Neuronal stem cell (in vitro differentiated cells): Measurements from ENCODE around the gene MARS2.
"Not testable (repeated sequence)": the region's sequence is repeated elsewhere in the genome, so short reads cannot be mapped to it uniquely, and the experiment has no call there.

Experiments used
- DNase-seq: peaks from one replicate; pipeline ENCODE4 v3.0.0-alpha.2; 2013; ENCODE audit warnings: low spot score
- H2AFZ ChIP-seq: one replicate; pipeline ENCODE4 v1.6.1; 2013; ENCODE audit warnings: mild to moderate bottlenecking, low read length, inconsistent platforms
- H2AK5ac ChIP-seq: 2 replicates; pipeline ENCODE4 v1.6.1; 2013; ENCODE audit warnings: low read depth, mild to moderate bottlenecking, inconsistent platforms, low read length, moderate library complexity, mixed read lengths
- H2BK120ac ChIP-seq: 2 replicates; pipeline ENCODE4 v1.6.1; 2013; ENCODE audit warnings: low read depth, mild to moderate bottlenecking, inconsistent platforms, low read length, moderate library complexity, mixed read lengths
- H2BK12ac ChIP-seq: one replicate; pipeline ENCODE4 v1.6.1; 2013; ENCODE audit warnings: low read length, inconsistent platforms
- H2BK15ac ChIP-seq: 2 replicates; pipeline ENCODE4 v1.6.1; 2013; ENCODE audit warnings: mild to moderate bottlenecking, low read length, inconsistent platforms, mixed read lengths
- H2BK5ac ChIP-seq: one replicate; pipeline ENCODE4 v1.6.1; 2013; ENCODE audit warnings: inconsistent platforms, mild to moderate bottlenecking, low read length, moderate library complexity
- H3K14ac ChIP-seq: one replicate; pipeline ENCODE4 v1.6.1; 2013; ENCODE audit warnings: low read length, inconsistent platforms
- H3K18ac ChIP-seq: 2 replicates; pipeline ENCODE4 v1.6.1; 2013; ENCODE audit warnings: low read length, inconsistent platforms
- H3K23ac ChIP-seq: 2 replicates; pipeline ENCODE4 v1.6.1; 2013; ENCODE audit warnings: low read depth, mild to moderate bottlenecking, mixed read lengths, low read length, inconsistent platforms; ENCODE audit not compliant: poor library complexity
- H3K27ac ChIP-seq: replicated peaks from 3 replicates; pipeline ENCODE4 v1.5.1; 2013; ENCODE audit warnings: low read length, inconsistent platforms
- H3K27me3 ChIP-seq, 3 experiments: 2 replicates each; pipeline ENCODE4 v1.6.1; 2013; ENCODE audit warnings: low read length in 3 of 3, mild to moderate bottlenecking in 2 of 3, inconsistent platforms in 1 of 3, low read depth in 1 of 3, mixed read lengths in 1 of 3, moderate library complexity in 1 of 3; ENCODE audit not compliant: control insufficient read depth in 3 of 3, insufficient read depth in 3 of 3
- H3K36me3 ChIP-seq, 2 donors: replicated peaks in 1 of 2; 2 replicates each; pipeline ENCODE4 v1.6.1; 2013; ENCODE audit warnings: low read length in 2 of 2; ENCODE audit not compliant: control insufficient read depth in 2 of 2, insufficient read depth in 2 of 2
- H3K4ac ChIP-seq: 2 replicates; pipeline ENCODE4 v1.6.1; 2013; ENCODE audit warnings: inconsistent platforms, mild to moderate bottlenecking, low read length, moderate library complexity
- H3K4me1 ChIP-seq, 2 donors: 1 replicate in 1 of 2; 2 replicates in 1 of 2; pipeline ENCODE4 v1.6.1; 2013; ENCODE audit warnings: low read length in 2 of 2, low read depth in 1 of 2; ENCODE audit not compliant: control insufficient read depth in 2 of 2, insufficient read depth in 1 of 2
- H3K4me2 ChIP-seq: one replicate; pipeline ENCODE4 v1.6.1; 2013; ENCODE audit warnings: mild to moderate bottlenecking, low read length, inconsistent platforms; ENCODE audit not compliant: insufficient read depth, poor library complexity, severe bottlenecking
- H3K4me3 ChIP-seq, 2 donors: 2 replicates each; pipeline ENCODE4 v1.5.1; 2013; ENCODE audit warnings: low read length in 2 of 2, mild to moderate bottlenecking in 2 of 2, inconsistent platforms in 1 of 2, moderate library complexity in 1 of 2
- H3K79me1 ChIP-seq: one replicate; pipeline ENCODE4 v1.6.1; 2013; ENCODE audit warnings: low read depth, mild to moderate bottlenecking, inconsistent platforms, low read length, moderate library complexity
- H3K9ac ChIP-seq: one replicate; pipeline ENCODE4 v1.6.1; 2013; ENCODE audit warnings: mild to moderate bottlenecking, low read depth, low read length, inconsistent platforms; ENCODE audit not compliant: poor library complexity
- H3K9me3 ChIP-seq, 2 donors: replicated peaks in 1 of 2; 2 replicates each; pipeline versions ENCODE3 to v1.6.1; 2013; ENCODE audit warnings: low read length in 2 of 2, mild to moderate bottlenecking in 2 of 2, inconsistent platforms in 1 of 2, low read depth in 1 of 2, mixed read lengths in 1 of 2, moderate library complexity in 1 of 2; ENCODE audit not compliant: control insufficient read depth in 2 of 2, insufficient read depth in 1 of 2
- H4K8ac ChIP-seq: one replicate; pipeline ENCODE4 v1.6.1; 2013; ENCODE audit warnings: low read depth, mild to moderate bottlenecking, inconsistent platforms, low read length, moderate library complexity
- H4K91ac ChIP-seq: one replicate; pipeline ENCODE4 v1.6.1; 2013; ENCODE audit warnings: low read length, low read depth, mild to moderate bottlenecking, inconsistent platforms; ENCODE audit not compliant: poor library complexity
- WGBS, 2 donors: extraction: QIAGEN DNeasy Blood & Tissue Kit; methylation state at CpG; one replicate each; pipeline ENCODE4 v1.1.7; 2013; ENCODE audit warnings: missing lambda C conversion rate in 2 of 2, mixed read lengths in 1 of 2; ENCODE audit not compliant: insufficient read length in 2 of 2, insufficient replicate concordance in 1 of 2; ENCODE audit errors: extremely low coverage in 2 of 2; 5-methylcytosine and 5-hydroxymethylcytosine counted together

The MARS2 gene

GRCh38 chr2:197695971-197696370 lies 9.2 kb upstream of the MARS2 start:
- not testable (repeated sequence) for H3K4ac ChIP-seq, H2AK5ac ChIP-seq, H3K18ac ChIP-seq, H4K91ac ChIP-seq, H3K79me1 ChIP-seq, H3K14ac ChIP-seq, H2BK5ac ChIP-seq, H3K9me3 ChIP-seq, H3K36me3 ChIP-seq, H3K4me2 ChIP-seq, H2BK12ac ChIP-seq, DNase-seq, H3K23ac ChIP-seq, H3K27me3 ChIP-seq, H3K4me1 ChIP-seq, H4K8ac ChIP-seq, H3K27ac ChIP-seq, H3K4me3 ChIP-seq, H3K9ac ChIP-seq, H2AFZ ChIP-seq, H2BK15ac ChIP-seq, H2BK120ac ChIP-seq
- WGBS, 2 donors = no CpG with 5 or more reads among the region's 30 CpGs

DNA sequence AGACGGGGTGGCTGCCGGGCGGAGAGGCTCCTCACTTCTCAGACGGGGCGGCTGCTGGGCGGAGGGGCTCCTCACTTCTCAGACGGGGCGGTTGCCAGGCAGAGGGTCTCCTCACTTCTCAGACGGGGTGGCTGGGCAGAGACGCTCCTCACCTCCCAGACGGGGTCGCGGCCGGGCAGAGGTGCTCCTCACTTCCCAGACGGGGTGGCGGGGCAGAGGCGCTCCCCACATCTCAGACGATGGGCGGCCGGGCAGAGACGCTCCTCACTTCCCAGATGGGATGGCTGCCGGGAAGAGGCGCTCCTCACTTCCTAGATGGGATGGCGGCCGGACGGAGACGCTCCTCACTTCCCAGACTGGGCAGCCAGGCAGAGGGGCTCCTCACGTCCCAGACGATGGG lies 8.6 kb upstream of the MARS2 start:
- not testable (repeated sequence) for H4K91ac ChIP-seq, H2BK15ac ChIP-seq, H3K4me3 ChIP-seq, H3K27ac ChIP-seq, H3K27me3 ChIP-seq, H3K4ac ChIP-seq, H3K9me3 ChIP-seq, H3K4me1 ChIP-seq, H2BK12ac ChIP-seq, H2BK5ac ChIP-seq, H3K14ac ChIP-seq, H3K9ac ChIP-seq, H3K4me2 ChIP-seq, H3K18ac ChIP-seq, H2AK5ac ChIP-seq, H2BK120ac ChIP-seq, H3K36me3 ChIP-seq, H2AFZ ChIP-seq, H3K23ac ChIP-seq, H3K79me1 ChIP-seq, DNase-seq, H4K8ac ChIP-seq
- no CpG with 5 or more reads among the region's 29 CpGs for WGBS, 2 donors

- not testable (repeated sequence) for H3K4me2 ChIP-seq, H2BK12ac ChIP-seq, H3K36me3 ChIP-seq, H4K91ac ChIP-seq, DNase-seq, H3K23ac ChIP-seq, H4K8ac ChIP-seq, H3K18ac ChIP-seq, H3K79me1 ChIP-seq, H3K4me3 ChIP-seq, H3K14ac ChIP-seq, H3K4ac ChIP-seq, H2BK120ac ChIP-seq, H3K27me3 ChIP-seq, H3K27ac ChIP-seq, H2BK5ac ChIP-seq, H2AFZ ChIP-seq, H3K4me1 ChIP-seq, H2BK15ac ChIP-seq, H3K9me3 ChIP-seq, H2AK5ac ChIP-seq, H3K9ac ChIP-seq
Observed at GRCh38 chr2:197699724-197700123, 5.4 kb upstream of the MARS2 start.

- Histone ChIP-seq H3K36me3 (no peaks in the 10 kb centered on the region), H2BK12ac (no peak overlapping the region), H3K79me1 (peaks cover 6% of the 10 kb centered on the region), H3K23ac (no peak overlapping the region), H3K9me3 (no peaks in the 10 kb centered on the region), H3K27me3 (no peaks in the 10 kb centered on the region), H4K91ac (no peak overlapping the region), H2BK5ac (no peak overlapping the region), H2BK120ac (no peak overlapping the region), H3K4me3 (no peak overlapping the region), H3K18ac (no peak overlapping the region), H4K8ac (no peak overlapping the region), H3K9ac (no peak overlapping the region), H3K27ac (no peak overlapping the region), H3K4me1 (no peaks in the 10 kb centered on the region), H3K4ac (no peak overlapping the region), H2BK15ac (no peak overlapping the region), H3K4me2 (no peak overlapping the region), H3K14ac (no peak overlapping the region), H2AK5ac (no peak overlapping the region), H2AFZ (peak overlapping the region; percentile 57)
- DNase-seq = no peak
- no CpG with 5 or more reads among the region's 3 CpGs for WGBS, 2 donors
Observed at GRCh38 chr2:197700960-197701359, 4.2 kb upstream of the MARS2 start.
